Pancreas (tissue), 10 donors: ENCODE results near the gene RGS3. TPM values are rescaled to one million over a fixed set of nuclear protein-coding genes. Genes with fewer than 3 reads are reported as not detected.

Experiments
- ATAC-seq, 4 donors: fragments of 200-7000 bp; cut with Tn5 transposase; one replicate each; pipeline versions ENCODE4 v1.8.0 to v1.9.1; 2020; ENCODE audit warnings: mild to moderate bottlenecking in 4 of 4, moderate library complexity in 4 of 4
- DNase-seq, 6 donors: peaks; one replicate each; pipeline ENCODE4 v3.0.0-alpha.2; 2020
- FAIRE-seq: peaks from 2 replicates; lab custom pipeline; 2012; peaks lifted over from hg19 to GRCh38; lab: Jason Lieb, UNC
- H3K27ac ChIP-seq, 4 donors: fragments of 200-600 bp; sonication (generic); 1 replicate in 3 of 4; 2 replicates in 1 of 4; pipeline versions ENCODE4 v1.5.0 to v1.8.0; 2020
- H3K27me3 ChIP-seq, 4 donors: fragments of 200-600 bp; one replicate each; pipeline ENCODE4 v1.8.0; 2021
- H3K36me3 ChIP-seq, 3 donors: fragments of 200-600 bp; sonication (generic) in 1 of 3; one replicate each; pipeline versions ENCODE4 v1.5.0 to v1.8.0; 2020 to 2021
- H3K4me1 ChIP-seq, 3 donors: fragments of 200-600 bp; one replicate each; pipeline ENCODE4 v1.8.0; 2021
- H3K4me3 ChIP-seq, 4 donors: fragments of 200-600 bp; sonication (generic) in 2 of 4; one replicate each; pipeline versions ENCODE4 v1.5.0 to v1.8.0; 2020 to 2021
- H3K9me3 ChIP-seq, 4 donors: fragments of 200-600 bp; one replicate each; pipeline ENCODE4 v1.8.0; 2021
- CTCF ChIP-seq, 4 donors: fragments of 200-600 bp; sonication (generic) in 3 of 4; IDR thresholded peaks; one replicate each; pipeline versions ENCODE4 v1.5.0 to v1.8.0; 2021; ENCODE audit warnings: antibody characterized with exemption in 4 of 4
- WGBS, 2 donors: extraction: QIAGEN DNeasy Blood & Tissue Kit; methylation state at CpG; one replicate each; pipeline ENCODE4 v1.1.7; 2013; 5-methylcytosine and 5-hydroxymethylcytosine counted together
- intact Hi-C, 3 donors: fragments of 100-400 bp; cut with DNase I; formaldehyde crosslinking; loops; one replicate each; pipeline versions ENCODE4 v1.11.1 to v1.14.2; 2022
- polyA plus RNA-seq, 2 donors: library from polyadenylated mRNA; stranded (reverse); fragments of 200-250 nt; gene quantifications; one replicate each; pipeline ENCODE4 v1.2.3, GENCODE V29; 2013
- total RNA-seq, 6 donors: library from RNA; stranded (reverse); fragmentation: NEBNext Ultra II Directional in 4 of 6; extraction: Animal tissue kit (Norgen Biotek cat#: 25700) in 4 of 6; gene quantifications; one replicate each; pipeline versions ENCODE4 v1.2.1 to v1.2.4, GENCODE V29; 2021 to 2023
- donor health status: healthy with polysubstance abuse.
- donor health status: DM: no; HTN: no; CAD: no; lungs with moderate emphysema.
- donor health status: DM: no; HTN: no; CAD: no.
- donor health status: control.
- donor health status: control.
- donor health status: Bipolar disorder and iron deficiency.
- donor health status: DM: yes; HTN: yes; CAD: no.
- donor health status: DM: no; HTN: no; CAD: no.
- donor health status: DM: no; HTN: no; CAD: no.
- donor health status: DM: yes; HTN: yes; CAD: no.

Gene RGS3
- total and polyA plus RNA-seq, 8 donors, result 18.3 to 55.3 (median 32.6) TPM

- WGBS, 2 donors, result 81 to 85% methylated on average over 10 of the region's 10 CpGs
- intact Hi-C loops, result no loop called here
- no peak for TF ChIP-seq CTCF (IDR thresholded peaks at IDR 0.05)
- Histone ChIP-seq H3K27ac (no peak overlapping the region), H3K4me1 (no peaks in the 10 kb centered on the region), H3K4me3 (peak overlapping the region in 1 of 4 donors; percentile 10), H3K36me3 (peaks cover 0 to 4% (median 0%) of the 10 kb centered on the region in 3 donors), H3K27me3 (no peaks in the 10 kb centered on the region), H3K9me3 (no peaks in the 10 kb centered on the region)
- DNase-seq (peak in 1 of 6 donors; percentile 28), ATAC-seq (no peak), FAIRE-seq (no peak)
These were observed 40.2 kb downstream of the RGS3 start for GRCh38 chr9:113503613-113504211.

GRCh38 chr9:113504725-113505590 lies 41.4 kb downstream of the RGS3 start:
- FAIRE-seq (no peak), ATAC-seq (peak in 3 of 4 donors; percentile 28 to 57 (median 49)), DNase-seq (peak in 1 of 6 donors; percentile 49)
- TF ChIP-seq CTCF (IDR thresholded peaks at IDR 0.05), result no peak
- H3K4me1 ChIP-seq, result no peaks in the 10 kb centered on the region
- intact Hi-C loops, result no loop called here
- H3K4me3 ChIP-seq, result no peak overlapping the region
- H3K36me3 ChIP-seq, result no peaks in the 10 kb centered on the region
- no peak overlapping the region for H3K27ac ChIP-seq
- no peaks in the 10 kb centered on the region for H3K9me3 ChIP-seq
- WGBS, 2 donors, result 82 to 88% methylated on average over 9 of the region's 9 CpGs
- H3K27me3 ChIP-seq, result no peaks in the 10 kb centered on the region

GRCh38 chr9:113506090-113506589 lies 42.6 kb downstream of the RGS3 start:
- WGBS, 2 donors, result 90 to 92% methylated on average over 9 of the region's 9 CpGs
- no peak for TF ChIP-seq CTCF (IDR thresholded peaks at IDR 0.05)
- Histone ChIP-seq H3K27ac (no peak overlapping the region), H3K9me3 (no peaks in the 10 kb centered on the region), H3K27me3 (no peaks in the 10 kb centered on the region), H3K4me3 (no peak overlapping the region), H3K36me3 (no peaks in the 10 kb centered on the region), H3K4me1 (peaks cover 0 to 5% (median 2%) of the 10 kb centered on the region in 3 donors)
- intact Hi-C loops, result no loop called here
- no peak for FAIRE-seq
- peak in 1 of 6 donors; percentile 45 for DNase-seq
- ATAC-seq, result no peak

- no peak overlapping the region for H3K4me3 ChIP-seq
- no peaks in the 10 kb centered on the region for H3K27me3 ChIP-seq
- ATAC-seq, result no peak
- no peak for TF ChIP-seq CTCF (IDR thresholded peaks at IDR 0.05)
- H3K27ac ChIP-seq, result no peak overlapping the region
- peaks cover 7 to 13% (median 9%) of the 10 kb centered on the region in 3 donors for H3K4me1 ChIP-seq
- 96 to 97% methylated on average over 19 of the region's 19 CpGs for WGBS, 2 donors
- intact Hi-C loops, result no loop called here
- H3K36me3 ChIP-seq, result no peaks in the 10 kb centered on the region
- no peak for FAIRE-seq
- H3K9me3 ChIP-seq, result no peaks in the 10 kb centered on the region
- peak in 1 of 6 donors; percentile 43 for DNase-seq
These were observed 43.7 kb downstream of the RGS3 start for GRCh38 chr9:113507256-113507655.
